ENCODE data around the gene NR2C1.

DNA sequence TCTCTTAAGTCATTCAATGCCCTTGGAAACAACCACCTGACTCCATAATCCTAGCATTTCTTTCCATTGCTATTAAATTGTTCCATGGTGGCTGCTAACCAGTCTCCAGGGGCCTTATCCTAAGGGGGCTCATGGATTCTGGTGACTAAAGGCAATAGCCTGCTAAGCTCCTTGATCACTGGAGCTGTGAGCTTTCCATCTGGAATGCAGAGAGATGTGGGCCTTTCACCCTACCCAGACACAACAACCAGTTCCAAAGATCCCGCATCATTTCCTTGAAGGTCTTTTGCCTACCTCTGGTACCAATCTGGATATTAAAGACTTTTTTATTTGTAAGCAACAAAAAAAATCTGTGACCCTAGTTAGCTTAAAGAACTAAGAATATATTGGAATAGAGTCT, 102.9 kb downstream of the NR2C1 start:
- TF ChIP-seq, protein P1, sequence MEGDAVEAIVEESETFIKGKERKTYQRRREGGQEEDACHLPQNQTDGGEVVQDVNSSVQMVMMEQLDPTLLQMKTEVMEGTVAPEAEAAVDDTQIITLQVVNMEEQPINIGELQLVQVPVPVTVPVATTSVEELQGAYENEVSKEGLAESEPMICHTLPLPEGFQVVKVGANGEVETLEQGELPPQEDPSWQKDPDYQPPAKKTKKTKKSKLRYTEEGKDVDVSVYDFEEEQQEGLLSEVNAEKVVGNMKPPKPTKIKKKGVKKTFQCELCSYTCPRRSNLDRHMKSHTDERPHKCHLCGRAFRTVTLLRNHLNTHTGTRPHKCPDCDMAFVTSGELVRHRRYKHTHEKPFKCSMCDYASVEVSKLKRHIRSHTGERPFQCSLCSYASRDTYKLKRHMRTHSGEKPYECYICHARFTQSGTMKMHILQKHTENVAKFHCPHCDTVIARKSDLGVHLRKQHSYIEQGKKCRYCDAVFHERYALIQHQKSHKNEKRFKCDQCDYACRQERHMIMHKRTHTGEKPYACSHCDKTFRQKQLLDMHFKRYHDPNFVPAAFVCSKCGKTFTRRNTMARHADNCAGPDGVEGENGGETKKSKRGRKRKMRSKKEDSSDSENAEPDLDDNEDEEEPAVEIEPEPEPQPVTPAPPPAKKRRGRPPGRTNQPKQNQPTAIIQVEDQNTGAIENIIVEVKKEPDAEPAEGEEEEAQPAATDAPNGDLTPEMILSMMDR (conservative IDR thresholded peaks at IDR 0.05) = no peak
- no peak for TF ChIP-seq ZFX (IDR thresholded peaks at IDR 0.05)

All from C4-2B (cell line).